Fibroblast of mammary gland (primary cell): ENCODE data around the gene KCNJ15.

Experiments
- DNase-seq: peaks from one replicate; pipeline ENCODE4 v3.0.0-alpha.2; 2010; ENCODE audit warnings: low read depth
- H3K4me3 ChIP-seq: 2 replicates; pipeline ENCODE4 v1.5.1; 2011; ENCODE audit warnings: low read depth, mild to moderate bottlenecking, low read length, moderate library complexity; ENCODE audit not compliant: control insufficient read depth
- TF ChIP-seq, protein P1 (sequence below): conservative IDR thresholded peaks from 2 replicates; pipeline ENCODE4 v1.5.1; 2011; ENCODE audit warnings: low read depth, low read length, inconsistent platforms; ENCODE audit not compliant: control insufficient read depth, insufficient read depth

The KCNJ15 gene

DNA sequence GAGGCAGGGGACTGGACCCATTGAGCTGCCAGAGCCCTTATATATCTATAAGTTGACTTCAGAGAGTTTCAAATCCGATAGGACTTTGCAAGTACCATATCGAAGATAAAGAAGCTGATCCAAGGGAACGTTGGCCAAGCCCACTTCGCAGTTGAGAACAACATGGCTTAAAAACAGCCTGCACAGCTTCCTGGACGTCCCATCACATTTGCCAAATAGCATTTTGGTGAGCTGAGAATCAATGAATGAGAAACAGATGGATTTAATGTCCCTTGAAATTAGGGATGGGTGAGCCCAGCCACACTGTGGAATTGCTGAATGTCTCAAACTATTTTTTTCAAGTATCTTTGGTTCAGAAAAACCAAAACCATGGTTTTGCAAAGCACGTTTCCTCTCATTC is 64.8 kb downstream of the KCNJ15 start:
- TF ChIP-seq, protein P1, sequence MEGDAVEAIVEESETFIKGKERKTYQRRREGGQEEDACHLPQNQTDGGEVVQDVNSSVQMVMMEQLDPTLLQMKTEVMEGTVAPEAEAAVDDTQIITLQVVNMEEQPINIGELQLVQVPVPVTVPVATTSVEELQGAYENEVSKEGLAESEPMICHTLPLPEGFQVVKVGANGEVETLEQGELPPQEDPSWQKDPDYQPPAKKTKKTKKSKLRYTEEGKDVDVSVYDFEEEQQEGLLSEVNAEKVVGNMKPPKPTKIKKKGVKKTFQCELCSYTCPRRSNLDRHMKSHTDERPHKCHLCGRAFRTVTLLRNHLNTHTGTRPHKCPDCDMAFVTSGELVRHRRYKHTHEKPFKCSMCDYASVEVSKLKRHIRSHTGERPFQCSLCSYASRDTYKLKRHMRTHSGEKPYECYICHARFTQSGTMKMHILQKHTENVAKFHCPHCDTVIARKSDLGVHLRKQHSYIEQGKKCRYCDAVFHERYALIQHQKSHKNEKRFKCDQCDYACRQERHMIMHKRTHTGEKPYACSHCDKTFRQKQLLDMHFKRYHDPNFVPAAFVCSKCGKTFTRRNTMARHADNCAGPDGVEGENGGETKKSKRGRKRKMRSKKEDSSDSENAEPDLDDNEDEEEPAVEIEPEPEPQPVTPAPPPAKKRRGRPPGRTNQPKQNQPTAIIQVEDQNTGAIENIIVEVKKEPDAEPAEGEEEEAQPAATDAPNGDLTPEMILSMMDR: no peak
- DNase-seq: peak; percentile 80
- no peak overlapping the region for H3K4me3 ChIP-seq

DNA sequence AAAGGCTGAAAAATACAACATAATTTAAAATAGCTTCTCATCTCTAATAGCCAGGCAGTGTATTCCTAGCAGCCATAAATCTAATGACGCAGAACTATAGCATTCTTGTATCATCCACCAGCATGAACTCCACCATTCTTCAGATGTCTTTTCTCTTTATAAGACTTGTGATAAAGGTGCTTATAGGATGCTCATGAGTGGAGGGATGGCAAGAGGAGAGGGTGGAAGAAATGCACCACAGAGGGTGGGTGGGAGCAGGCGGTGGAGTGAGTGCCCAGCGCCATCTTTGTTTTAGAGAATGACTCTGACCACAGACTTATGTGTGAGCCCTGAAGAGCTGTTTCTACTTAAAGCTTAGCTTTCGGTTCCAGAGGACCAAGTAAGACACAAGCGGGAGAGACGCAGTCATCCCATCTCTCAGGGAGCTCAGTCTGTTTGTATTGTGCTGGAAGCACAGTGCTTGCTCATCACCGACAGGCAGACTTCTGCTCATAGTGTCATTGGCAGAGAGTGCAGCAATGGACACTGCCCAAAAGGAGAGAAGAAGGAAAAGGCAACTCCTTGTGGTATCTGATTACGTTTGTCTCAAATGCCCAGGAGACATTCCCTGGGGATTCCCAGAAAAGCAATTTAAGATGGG is 65.6 kb downstream of the KCNJ15 start:
- TF ChIP-seq, protein P1: no peak
- DNase-seq: peak; percentile 96
- H3K4me3 ChIP-seq: no peak overlapping the region

DNA sequence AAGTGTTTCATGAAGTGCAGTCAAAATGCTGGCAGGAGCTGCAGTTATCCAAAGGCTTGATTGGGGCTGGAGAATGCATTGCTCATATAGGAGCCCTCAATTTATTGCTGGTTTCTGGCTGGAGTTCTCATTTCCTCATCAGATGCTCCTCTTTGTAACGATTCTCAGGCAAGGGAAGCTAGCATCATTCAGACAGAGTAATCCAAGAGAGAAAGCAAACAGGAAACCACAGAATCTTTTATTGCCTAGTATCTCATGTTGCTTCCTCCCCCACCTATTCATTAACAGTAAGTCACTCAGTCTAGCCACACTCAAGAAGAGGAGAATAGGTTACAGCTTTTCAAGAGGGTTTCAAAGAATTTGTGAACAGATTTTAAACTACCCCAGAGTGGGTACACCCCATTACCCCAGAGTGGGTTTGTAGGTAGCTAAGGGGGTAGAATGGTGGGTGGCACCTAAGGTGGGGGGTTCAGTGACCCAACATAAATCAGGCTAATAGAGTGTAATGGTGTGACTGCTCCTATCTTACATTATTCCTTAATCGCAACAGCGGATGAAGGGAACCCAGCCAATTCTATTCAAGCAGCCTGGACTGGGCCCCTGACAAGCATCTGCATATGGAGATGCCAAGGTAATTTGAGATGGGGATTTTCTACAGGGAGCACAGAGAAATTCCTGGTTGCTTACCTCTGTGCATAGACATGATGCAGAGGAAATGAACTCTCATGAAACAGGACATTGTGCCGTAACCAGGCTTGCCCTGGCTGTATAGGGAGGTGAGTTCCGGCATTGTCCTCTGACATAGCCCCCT is 67.1 kb downstream of the KCNJ15 start:
- peak overlapping the region; percentile 8 for H3K4me3 ChIP-seq
- peak; percentile 100 for DNase-seq
- TF ChIP-seq, protein P1: no peak

DNA sequence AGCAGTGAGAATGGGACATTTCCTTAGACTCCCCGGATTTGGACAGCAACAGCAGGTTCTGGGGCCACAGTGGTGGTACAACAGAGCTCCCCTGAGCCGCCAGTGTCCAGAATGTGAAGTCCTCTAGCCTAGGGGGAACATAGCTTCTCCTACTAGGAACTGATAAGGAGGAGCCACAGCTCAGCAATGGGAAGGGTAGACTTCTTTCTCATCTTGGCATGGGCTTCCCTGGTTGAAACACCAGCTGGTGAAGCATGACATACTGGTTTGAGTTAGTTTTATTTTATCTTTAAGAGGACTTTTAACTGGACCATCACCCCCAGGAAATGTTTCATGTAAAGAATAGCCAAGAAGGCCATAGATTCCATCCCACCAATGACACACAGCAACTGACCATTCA is 68.4 kb downstream of the KCNJ15 start:
- TF ChIP-seq, protein P1: no peak
- H3K4me3 ChIP-seq: no peak overlapping the region
- DNase-seq: peak; percentile 35

DNA sequence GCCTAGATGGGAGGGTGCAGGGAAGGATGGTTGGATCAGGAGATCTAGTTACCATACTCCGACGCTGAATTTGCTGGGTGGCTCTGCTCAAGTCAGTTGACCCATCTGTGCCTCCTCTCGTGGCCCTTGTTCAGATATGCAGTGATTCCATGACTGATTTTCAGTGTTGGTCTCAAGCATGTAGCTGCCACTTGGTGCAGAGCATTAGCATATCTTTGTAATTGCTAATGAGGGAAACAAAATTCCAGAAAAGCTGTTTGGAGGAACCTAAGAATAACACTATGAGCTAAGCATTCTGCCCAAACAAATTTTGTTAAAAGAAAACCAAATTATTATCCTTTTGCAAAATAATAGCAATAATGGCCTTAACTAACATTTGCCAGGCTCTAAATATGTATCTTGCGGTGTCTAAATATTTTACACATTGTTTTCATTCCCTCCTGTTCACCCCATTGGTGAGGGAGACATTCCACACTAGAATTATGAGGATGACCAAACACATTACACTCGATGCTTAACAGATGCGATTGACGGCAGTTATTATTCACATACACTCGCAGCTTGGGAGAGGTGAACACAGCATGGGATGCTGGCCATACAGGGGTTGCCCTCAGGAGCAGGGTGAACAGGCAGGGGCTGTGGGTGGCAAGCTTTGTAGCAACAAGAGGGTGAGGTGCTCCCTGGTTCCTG is 69.1 kb downstream of the KCNJ15 start:
- TF ChIP-seq, protein P1: no peak
- H3K4me3 ChIP-seq: no peak overlapping the region
- DNase-seq: no peak

DNA sequence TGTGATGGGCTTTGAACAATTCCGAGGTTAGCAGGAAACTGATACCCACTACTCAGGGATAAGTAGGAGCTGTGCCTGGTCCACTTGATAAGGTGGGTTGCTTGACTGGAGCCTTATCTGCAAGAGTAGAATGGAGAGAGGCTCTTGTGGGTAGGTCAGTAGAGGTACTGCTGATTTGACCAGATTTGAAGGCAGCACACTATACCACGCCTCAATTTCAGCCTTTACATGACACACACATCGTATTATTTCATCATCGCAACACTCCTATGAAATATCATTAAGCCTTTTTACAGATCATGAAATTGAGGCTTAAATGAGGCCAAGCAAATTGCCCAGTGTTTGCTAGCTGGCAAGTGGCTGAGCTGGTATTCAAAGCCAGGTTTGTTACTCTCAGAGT is 69.6 kb downstream of the KCNJ15 start:
- TF ChIP-seq, protein P1: no peak
- no peak overlapping the region for H3K4me3 ChIP-seq
- no peak for DNase-seq
